ENCODE data around the gene IKZF1. TPM values are rescaled to one million over a fixed set of nuclear protein-coding genes. Genes with fewer than 3 reads are reported as not detected.

The IKZF1 gene
- polyA plus RNA-seq, 6 donors from 2014 or later: 127 to 347 (median 205) TPM

GRCh38 chr7:50358779-50359178 lies 54.3 kb downstream of the IKZF1 start:
- H3K36me3 Mint-ChIP-seq: peaks cover 43 to 48% of the 10 kb centered on the region in 2 donors
- no peak for DNase-seq
- peak overlapping the region; percentile 80 to 93 (median 90) for H3K27ac Mint-ChIP-seq
- ATAC-seq (ENCODE audit: low read depth in 2 of 2): no peak
- no peaks in the 10 kb centered on the region for H3K9me3 Mint-ChIP-seq
- no peaks in the 10 kb centered on the region for H3K27me3 Mint-ChIP-seq
- H3K4me1 Mint-ChIP-seq: peaks cover 81 to 96% (median 88%) of the 10 kb centered on the region in 3 donors
- no peak overlapping the region for H3K4me3 Mint-ChIP-seq

- H3K27me3 Mint-ChIP-seq: no peaks in the 10 kb centered on the region
- peak overlapping the region in 2 of 8 donors; percentile 29 to 57 for H3K4me3 Mint-ChIP-seq
Measured at GRCh38 chr7:50359258-50359994, 54.9 kb downstream of the IKZF1 start.

GRCh38 chr7:50359995-50360925 lies 55.7 kb downstream of the IKZF1 start:
- DNase-seq: no peak
- ATAC-seq (ENCODE audit: low read depth in 2 of 2): no peak
- H3K27ac Mint-ChIP-seq: peak overlapping the region; percentile 58 to 95 (median 86)
- no peaks in the 10 kb centered on the region for H3K27me3 Mint-ChIP-seq
- H3K36me3 Mint-ChIP-seq: peaks cover 43 to 46% of the 10 kb centered on the region in 2 donors
- peak overlapping the region in 2 of 8 donors; percentile 25 to 57 for H3K4me3 Mint-ChIP-seq
- no peaks in the 10 kb centered on the region for H3K9me3 Mint-ChIP-seq
- peaks cover 70 to 95% (median 83%) of the 10 kb centered on the region in 3 donors for H3K4me1 Mint-ChIP-seq

More at GRCh38 chr7:50359258-50359994, 54.9 kb downstream of the IKZF1 start:
- Mint-ChIP-seq H3K36me3 (peaks cover 43 to 48% of the 10 kb centered on the region in 2 donors), H3K9me3 (no peaks in the 10 kb centered on the region), H3K4me1 (peaks cover 78 to 95% (median 84%) of the 10 kb centered on the region in 3 donors), H3K27ac (peak overlapping the region; percentile 56 to 95 (median 86))
- no peak for DNase-seq
- no peak for ATAC-seq (ENCODE audit: low read depth in 2 of 2)

GRCh38 chr7:50362142-50362541 lies 57.6 kb downstream of the IKZF1 start:
- H3K4me1 Mint-ChIP-seq: peaks cover 65 to 89% (median 84%) of the 10 kb centered on the region in 3 donors
- peak overlapping the region in 5 of 8 donors; percentile 7 to 77 (median 33) for H3K4me3 Mint-ChIP-seq
- no peaks in the 10 kb centered on the region for H3K27me3 Mint-ChIP-seq
- ATAC-seq (ENCODE audit: low read depth in 2 of 2) (no peak), DNase-seq (no peak)
- no peaks in the 10 kb centered on the region for H3K9me3 Mint-ChIP-seq
- H3K27ac Mint-ChIP-seq: peak overlapping the region; percentile 90 to 97 (median 94)
- H3K36me3 Mint-ChIP-seq: peaks cover 43 to 48% of the 10 kb centered on the region in 2 donors

- H3K9me3 Mint-ChIP-seq: no peaks in the 10 kb centered on the region
- H3K36me3 Mint-ChIP-seq: peaks cover 39 to 45% of the 10 kb centered on the region in 2 donors
- ATAC-seq (ENCODE audit: low read depth in 2 of 2) (peak; percentile 43 to 62), DNase-seq (no peak)
- H3K4me1 Mint-ChIP-seq: peaks cover 62 to 83% (median 79%) of the 10 kb centered on the region in 3 donors
- H3K4me3 Mint-ChIP-seq: peak overlapping the region in 5 of 8 donors; percentile 9 to 77 (median 33)
- peak overlapping the region; percentile 90 to 97 (median 94) for H3K27ac Mint-ChIP-seq
- no peaks in the 10 kb centered on the region for H3K27me3 Mint-ChIP-seq
Measured at GRCh38 chr7:50362712-50363282, 58.3 kb downstream of the IKZF1 start.

GRCh38 chr7:50363327-50364060 lies 59.0 kb downstream of the IKZF1 start:
- H3K27ac Mint-ChIP-seq: peak overlapping the region; percentile 90 to 97 (median 94)
- DNase-seq (no peak), ATAC-seq (ENCODE audit: low read depth in 2 of 2) (no peak)
- peaks cover 41 to 42% of the 10 kb centered on the region in 2 donors for H3K36me3 Mint-ChIP-seq
- H3K27me3 Mint-ChIP-seq: no peaks in the 10 kb centered on the region
- peaks cover 58 to 81% (median 77%) of the 10 kb centered on the region in 3 donors for H3K4me1 Mint-ChIP-seq
- peak overlapping the region in 3 of 8 donors; percentile 9 to 66 (median 32) for H3K4me3 Mint-ChIP-seq
- H3K9me3 Mint-ChIP-seq: no peaks in the 10 kb centered on the region

GRCh38 chr7:50364645-50365044 lies 60.1 kb downstream of the IKZF1 start:
- H3K27ac Mint-ChIP-seq: peak overlapping the region in 5 of 6 donors; percentile 59 to 90 (median 85)
- peaks cover 52 to 78% (median 73%) of the 10 kb centered on the region in 3 donors for H3K4me1 Mint-ChIP-seq
- H3K9me3 Mint-ChIP-seq: peaks cover 1 to 9% (median 4%) of the 10 kb centered on the region in 7 donors
- no peak overlapping the region for H3K4me3 Mint-ChIP-seq
- ATAC-seq (ENCODE audit: low read depth in 2 of 2) (no peak), DNase-seq (no peak)
- H3K36me3 Mint-ChIP-seq: peaks cover 40 to 50% of the 10 kb centered on the region in 2 donors
- no peaks in the 10 kb centered on the region for H3K27me3 Mint-ChIP-seq

- peaks cover 28 to 40% of the 10 kb centered on the region in 2 donors for H3K36me3 Mint-ChIP-seq
Measured at GRCh38 chr7:50366311-50366710, 61.8 kb downstream of the IKZF1 start.

GRCh38 chr7:50367100-50367499 lies 62.6 kb downstream of the IKZF1 start:
- Mint-ChIP-seq H3K4me3 (no peak overlapping the region), H3K9me3 (peaks cover 1 to 9% (median 4%) of the 10 kb centered on the region in 7 donors), H3K27ac (peak overlapping the region in 4 of 6 donors; percentile 68 to 90 (median 75)), H3K36me3 (peaks cover 35 to 42% of the 10 kb centered on the region in 2 donors), H3K4me1 (peaks cover 42 to 72% (median 70%) of the 10 kb centered on the region in 3 donors), H3K27me3 (no peaks in the 10 kb centered on the region)
- DNase-seq: no peak
- ATAC-seq (ENCODE audit: low read depth in 2 of 2): peak; percentile 55 to 61

More at GRCh38 chr7:50366311-50366710, 61.8 kb downstream of the IKZF1 start:
- H3K4me3 Mint-ChIP-seq: no peak overlapping the region
- DNase-seq (no peak), ATAC-seq (ENCODE audit: low read depth in 2 of 2) (no peak)
- H3K27me3 Mint-ChIP-seq: no peaks in the 10 kb centered on the region
- peaks cover 1 to 9% (median 4%) of the 10 kb centered on the region in 7 donors for H3K9me3 Mint-ChIP-seq
- H3K27ac Mint-ChIP-seq: peak overlapping the region in 4 of 6 donors; percentile 59 to 90 (median 80)
- H3K4me1 Mint-ChIP-seq: peaks cover 39 to 72% (median 65%) of the 10 kb centered on the region in 3 donors

GRCh38 chr7:50367570-50367969 lies 63.1 kb downstream of the IKZF1 start:
- Mint-ChIP-seq H3K9me3 (peaks cover 1 to 9% (median 4%) of the 10 kb centered on the region in 7 donors), H3K27me3 (no peaks in the 10 kb centered on the region), H3K36me3 (peaks cover 35 to 42% of the 10 kb centered on the region in 2 donors), H3K27ac (peak overlapping the region in 2 of 6 donors; percentile 71 to 90), H3K4me3 (no peak overlapping the region), H3K4me1 (peaks cover 42 to 72% (median 71%) of the 10 kb centered on the region in 3 donors)
- ATAC-seq (ENCODE audit: low read depth in 2 of 2) (no peak), DNase-seq (no peak)

GRCh38 chr7:50368366-50368765 lies 63.9 kb downstream of the IKZF1 start:
- no peak overlapping the region for H3K4me3 Mint-ChIP-seq
- H3K4me1 Mint-ChIP-seq: peaks cover 43 to 72% (median 71%) of the 10 kb centered on the region in 3 donors
- H3K27me3 Mint-ChIP-seq: no peaks in the 10 kb centered on the region
- peaks cover 1 to 9% (median 4%) of the 10 kb centered on the region in 7 donors for H3K9me3 Mint-ChIP-seq
- ATAC-seq (ENCODE audit: low read depth in 2 of 2) (no peak), DNase-seq (no peak)
- H3K36me3 Mint-ChIP-seq: peaks cover 31 to 35% of the 10 kb centered on the region in 2 donors
- H3K27ac Mint-ChIP-seq: peak overlapping the region in 4 of 6 donors; percentile 6 to 90 (median 74)

Measured in naive B cell (primary cell).